Measurements from ENCODE around the gene ARFGAP1.

- TF ChIP-seq EZH2 (IDR thresholded peaks at IDR 0.05) (no peak), POLR2AphosphoS5 (IDR thresholded peaks at IDR 0.05; ENCODE audit: borderline replicate concordance, low read depth, low read length) (no peak), FOXP2 (optimal IDR thresholded peaks at IDR 0.05; ENCODE audit: control extremely low read depth, extremely low read length, insufficient read depth) (no peak)
Observed at GRCh38 chr20:63234693-63235398, 37.8 kb upstream of the ARFGAP1 start.
